Fibroblast of peridontal ligament (primary cell): Measurements from ENCODE around the gene DICER1.

Experiments used
- DNase-seq: peaks from one replicate; pipeline ENCODE4 v3.0.0-alpha.2; 2010; ENCODE audit errors: extremely low read depth

Gene DICER1

GRCh38 chr14:95059126-95059525 is 98.2 kb downstream of the DICER1 start:
- no peak for DNase-seq

GRCh38 chr14:95058491-95058890 is 98.8 kb downstream of the DICER1 start:
- DNase-seq: no peak

- DNase-seq: no peak
Measured at GRCh38 chr14:95057851-95058250, 99.5 kb downstream of the DICER1 start.

- DNase-seq: no peak
Measured at GRCh38 chr14:95057147-95057546, 100.2 kb downstream of the DICER1 start.

GRCh38 chr14:95056476-95056875 is 100.9 kb downstream of the DICER1 start:
- no peak for DNase-seq

GRCh38 chr14:95055318-95055717 is 102.0 kb downstream of the DICER1 start:
- DNase-seq: no peak

- no peak for DNase-seq
Measured at GRCh38 chr14:95054346-95055280, 102.7 kb downstream of the DICER1 start.

- DNase-seq: no peak
Measured at GRCh38 chr14:95052016-95052585, 105.2 kb downstream of the DICER1 start.

GRCh38 chr14:95049952-95050351 is 107.4 kb downstream of the DICER1 start:
- DNase-seq: no peak

- no peak for DNase-seq
Measured at GRCh38 chr14:95048771-95049312, 108.5 kb downstream of the DICER1 start.

- DNase-seq: no peak
Measured at GRCh38 chr14:95047754-95048153, 109.6 kb downstream of the DICER1 start.

- DNase-seq: peak; percentile 23
Measured at GRCh38 chr14:95046711-95047681, 110.3 kb downstream of the DICER1 start.

- no peak for DNase-seq
Measured at GRCh38 chr14:95045836-95046430, 111.4 kb downstream of the DICER1 start.

GRCh38 chr14:95045106-95045701 is 112.1 kb downstream of the DICER1 start:
- no peak for DNase-seq

- DNase-seq: no peak
Measured at GRCh38 chr14:95044463-95045105, 112.7 kb downstream of the DICER1 start.

- peak; percentile 73 for DNase-seq
Measured at GRCh38 chr14:95043732-95044462, 113.4 kb downstream of the DICER1 start.

GRCh38 chr14:95043314-95043713 is 114.0 kb downstream of the DICER1 start:
- no peak for DNase-seq

GRCh38 chr14:95041477-95042020 is 115.8 kb downstream of the DICER1 start:
- DNase-seq: no peak

GRCh38 chr14:95040708-95041476 is 116.4 kb downstream of the DICER1 start:
- peak; percentile 45 for DNase-seq
